ENCODE data around the gene RETSAT.

Gene RETSAT

DNA sequence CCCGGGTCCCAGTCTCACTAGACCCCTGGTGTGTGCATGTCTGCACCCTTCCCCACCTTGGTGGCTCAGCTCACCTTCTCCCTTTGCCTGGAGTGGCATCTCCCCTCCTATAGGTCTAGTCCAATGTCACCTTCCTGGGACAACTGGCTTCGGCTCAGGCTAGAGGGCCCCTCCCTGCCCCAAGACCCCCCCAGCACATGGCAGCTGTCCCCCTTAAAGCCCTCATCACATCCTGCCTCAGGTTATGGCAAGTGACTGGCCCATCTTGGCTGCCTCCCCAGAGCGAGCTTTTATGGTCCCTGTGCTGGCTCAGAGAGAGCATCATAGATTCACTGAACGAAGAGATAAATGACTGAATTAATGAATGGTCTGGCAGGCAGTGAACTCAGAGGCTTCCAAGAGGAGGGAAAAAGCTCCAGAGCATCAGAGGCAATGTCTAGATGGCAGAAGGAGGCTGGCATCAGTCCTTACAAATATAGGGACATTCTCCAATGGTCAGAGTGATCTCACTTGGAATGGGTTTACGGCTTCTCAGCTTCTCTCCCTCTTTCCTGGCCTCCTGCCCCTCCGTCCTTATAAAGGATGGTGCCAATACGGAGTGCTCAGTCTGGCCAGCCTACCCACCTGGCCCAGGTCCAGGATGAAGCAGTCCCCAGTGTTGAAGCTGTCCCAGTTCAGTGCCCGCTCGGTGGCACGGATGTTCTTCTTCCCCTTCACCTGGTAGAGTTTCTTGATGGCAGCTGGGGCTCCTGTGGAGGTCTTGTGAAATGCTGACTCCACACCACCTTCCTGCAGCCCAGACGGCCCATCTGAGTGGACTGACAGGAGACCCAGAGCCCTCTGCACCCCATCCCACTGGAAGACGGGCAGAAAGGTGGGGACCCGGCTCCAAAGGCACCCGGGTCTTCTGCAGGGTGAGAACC, 46.5 kb upstream of the RETSAT start:
- Histone ChIP-seq H3K27me3 (ENCODE audit: insufficient read depth, poor library complexity, severe bottlenecking) (no peaks in the 10 kb centered on the region), H3K4me3 (replicated peaks; ENCODE audit: insufficient read depth, low read length) (no peak overlapping the region), H3K27ac (replicated peaks) (peak overlapping the region; percentile 71; the same call in 1 of the 2 replicates)
- TF ChIP-seq SPI1 (IDR thresholded peaks at IDR 0.05; ENCODE audit: borderline replicate concordance, low read depth) (no peak), CTCF (IDR thresholded peaks at IDR 0.05; ENCODE audit: insufficient read depth, low read length) (no peak), REST (IDR thresholded peaks at IDR 0.05; ENCODE audit: insufficient replicate concordance, low read depth) (no peak), POLR2AphosphoS5 (IDR thresholded peaks at IDR 0.05; ENCODE audit: low read depth) (no peak), GABPA (IDR thresholded peaks at IDR 0.05; ENCODE audit: low read depth) (no peak)
- DNase-seq (ENCODE audit: low read depth in 1 of 2, low spot score in 1 of 2), result no peak

DNA sequence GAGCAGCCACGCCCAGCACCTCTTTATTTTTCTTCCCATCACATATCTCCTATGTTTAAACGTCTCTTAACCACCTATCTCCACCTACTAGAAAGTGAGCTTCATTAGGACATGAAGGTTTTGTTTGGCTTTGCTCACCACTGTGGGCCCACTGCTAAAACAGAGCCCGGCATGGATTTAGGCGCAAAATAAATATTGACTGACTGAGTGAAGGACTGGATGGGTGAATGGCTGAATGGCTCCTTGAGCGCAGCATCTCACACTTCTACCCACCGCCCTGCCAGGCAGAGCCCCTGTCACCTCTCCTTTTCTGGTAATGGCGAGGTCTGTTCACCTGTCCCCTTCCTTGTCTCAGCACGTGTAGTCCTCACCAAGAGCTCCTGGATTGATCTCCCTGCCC, 45.7 kb upstream of the RETSAT start:
- Histone ChIP-seq H3K4me3 (replicated peaks; ENCODE audit: insufficient read depth, low read length) (no peak overlapping the region), H3K27ac (replicated peaks) (no peak overlapping the region), H3K27me3 (ENCODE audit: insufficient read depth, poor library complexity, severe bottlenecking) (no peaks in the 10 kb centered on the region)
- no peak for DNase-seq (ENCODE audit: low read depth in 1 of 2, low spot score in 1 of 2)
- TF ChIP-seq SPI1 (IDR thresholded peaks at IDR 0.05; ENCODE audit: borderline replicate concordance, low read depth), result no peak
- TF ChIP-seq GABPA (IDR thresholded peaks at IDR 0.05; ENCODE audit: low read depth), result no peak
- no peak for TF ChIP-seq REST (IDR thresholded peaks at IDR 0.05; ENCODE audit: insufficient replicate concordance, low read depth)
- TF ChIP-seq POLR2AphosphoS5 (IDR thresholded peaks at IDR 0.05; ENCODE audit: low read depth), result no peak
- TF ChIP-seq CTCF (IDR thresholded peaks at IDR 0.05; ENCODE audit: insufficient read depth, low read length), result no peak

DNA sequence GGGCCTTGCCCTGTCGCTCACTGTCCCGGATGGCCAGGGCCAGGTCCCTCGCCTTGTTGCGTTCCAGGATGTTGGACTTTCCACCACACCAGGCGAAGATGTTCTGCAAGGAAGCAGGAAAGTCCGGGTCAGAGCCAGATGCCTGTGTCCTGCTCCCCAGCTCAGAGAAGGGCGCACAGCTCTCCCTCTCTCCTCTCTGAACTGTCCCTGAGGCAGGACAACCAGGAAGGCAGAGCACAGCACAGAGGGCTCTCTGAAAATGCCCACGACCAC, 44.8 kb upstream of the RETSAT start:
- TF ChIP-seq REST (IDR thresholded peaks at IDR 0.05; ENCODE audit: insufficient replicate concordance, low read depth) (no peak), SPI1 (IDR thresholded peaks at IDR 0.05; ENCODE audit: borderline replicate concordance, low read depth) (no peak), CTCF (IDR thresholded peaks at IDR 0.05; ENCODE audit: insufficient read depth, low read length) (no peak), GABPA (IDR thresholded peaks at IDR 0.05; ENCODE audit: low read depth) (no peak), POLR2AphosphoS5 (IDR thresholded peaks at IDR 0.05; ENCODE audit: low read depth) (no peak)
- H3K27ac ChIP-seq (replicated peaks), result no peak overlapping the region

More for the DNA sequence above, 44.8 kb upstream of the RETSAT start:
- H3K27me3 ChIP-seq (ENCODE audit: insufficient read depth, poor library complexity, severe bottlenecking), result no peaks in the 10 kb centered on the region
- no peak for DNase-seq (ENCODE audit: low read depth in 1 of 2, low spot score in 1 of 2)
- no peak overlapping the region for H3K4me3 ChIP-seq (replicated peaks; ENCODE audit: insufficient read depth, low read length)

Data from HL-60 (cell line).